GM23338 (cell line): ENCODE measurements around the gene CEACAM16. TPM values are rescaled to one million over a fixed set of nuclear protein-coding genes. Genes with fewer than 3 reads are reported as not detected.

Experiments
- ATAC-seq: fragments of 200-7000 bp; cut with Tn5 transposase; 3 replicates; pipeline ENCODE4 v1.9.1; 2020
- DNase-seq: peaks from one replicate; pipeline ENCODE4 v3.0.0-alpha.2; 2015; ENCODE audit warnings: low spot score
- H2AFZ ChIP-seq: fragments of 200-600 bp; sonication (generic); 2 replicates; pipeline ENCODE4 v1.8.0; 2016; ENCODE audit warnings: antibody characterized with exemption, mild to moderate bottlenecking, moderate library complexity
- H3F3A ChIP-seq: fragments of 200-600 bp; sonication (generic); replicated peaks from 2 replicates; pipeline ENCODE4 v1.8.0; 2017; ENCODE audit warnings: antibody characterized with exemption, mixed run types, low read depth
- H3K27ac ChIP-seq: fragments of 200-600 bp; sonication (generic); 2 replicates; pipeline ENCODE4 v1.6.1; 2016; ENCODE audit warnings: low read depth
- H3K27me3 ChIP-seq: fragments of 200-600 bp; sonication (generic); 2 replicates; pipeline ENCODE4 v1.8.0; 2016; ENCODE audit warnings: mild to moderate bottlenecking, mixed run types, moderate library complexity; ENCODE audit not compliant: insufficient read depth
- H3K36me3 ChIP-seq: fragments of 200-600 bp; sonication (generic); 2 replicates; pipeline ENCODE4 v1.8.0; 2016; ENCODE audit warnings: mild to moderate bottlenecking; ENCODE audit not compliant: insufficient read depth
- H3K4me1 ChIP-seq: fragments of 200-600 bp; sonication (generic); 2 replicates; pipeline ENCODE4 v1.8.0; 2016; ENCODE audit warnings: mild to moderate bottlenecking, moderate library complexity; ENCODE audit not compliant: insufficient read depth
- H3K4me2 ChIP-seq: fragments of 200-600 bp; sonication (generic); 2 replicates; pipeline ENCODE4 v1.7.1; 2017; ENCODE audit warnings: mixed run types
- H3K4me3 ChIP-seq: fragments of 200-600 bp; sonication (generic); 2 replicates; pipeline ENCODE4 v1.6.1; 2016; ENCODE audit warnings: mixed run types
- H3K79me2 ChIP-seq: fragments of 200-600 bp; sonication (generic); replicated peaks from 2 replicates; pipeline ENCODE4 v1.8.0; 2017; ENCODE audit warnings: mild to moderate bottlenecking; ENCODE audit not compliant: insufficient read depth
- H3K9me2 ChIP-seq: fragments of 200-600 bp; sonication (generic); 2 replicates; pipeline ENCODE4 v1.8.0; 2017; ENCODE audit not compliant: insufficient read depth
- H4K20me1 ChIP-seq: fragments of 200-600 bp; sonication (generic); replicated peaks from 2 replicates; pipeline ENCODE4 v1.8.0; 2017; ENCODE audit warnings: mild to moderate bottlenecking; ENCODE audit not compliant: insufficient read depth
- H3K27ac Mint-ChIP-seq: 2 replicates; pipeline ENCODE4 v1.8.0; 2020; ENCODE audit warnings: inconsistent platforms, mild to moderate bottlenecking, moderate library complexity, mixed read lengths
- H3K27me3 Mint-ChIP-seq: 3 replicates; pipeline ENCODE4 v1.8.0; 2022; ENCODE audit warnings: low read depth, mild to moderate bottlenecking, moderate library complexity, mixed read lengths, inconsistent platforms; ENCODE audit not compliant: insufficient read depth, poor library complexity
- H3K36me3 Mint-ChIP-seq: 3 replicates; pipeline ENCODE4 v1.8.0; 2021; ENCODE audit warnings: low read depth, mild to moderate bottlenecking, inconsistent platforms, moderate library complexity, mixed read lengths
- H3K4me1 Mint-ChIP-seq: 3 replicates; pipeline ENCODE4 v1.8.0; 2020; ENCODE audit warnings: mild to moderate bottlenecking, inconsistent platforms, mixed read lengths
- H3K4me3 Mint-ChIP-seq: 3 replicates; pipeline ENCODE4 v1.8.0; 2021; ENCODE audit warnings: moderate library complexity, mild to moderate bottlenecking, inconsistent platforms, mixed read lengths
- H3K9me3 Mint-ChIP-seq: 3 replicates; pipeline ENCODE4 v1.8.0; 2020; ENCODE audit warnings: moderate library complexity, mild to moderate bottlenecking, inconsistent platforms, mixed read lengths
- CREB1 ChIP-seq: fragments of 250-450 bp; sonication (Bioruptor Pico); IDR thresholded peaks from 2 replicates; pipeline ENCODE4 v1.5.0; 2020; ENCODE audit warnings: low read depth, mild to moderate bottlenecking, moderate library complexity
- EZH2 ChIP-seq: fragments of 200-600 bp; sonication (generic); IDR thresholded peaks from one replicate; pipeline ENCODE4 v1.8.0; 2017; ENCODE audit warnings: antibody characterized with exemption, mild to moderate bottlenecking, low read depth; ENCODE audit not compliant: unreplicated experiment
- JUNB ChIP-seq: IDR thresholded peaks from one replicate; pipeline ENCODE4 v1.6.1; 2016; ENCODE audit warnings: antibody characterized with exemption; ENCODE audit not compliant: unreplicated experiment
- ZNF114 ChIP-seq: fragments of 250-450 bp; sonication (Bioruptor Pico); IDR thresholded peaks from 2 replicates; pipeline ENCODE4 v1.5.0; 2020; ENCODE audit warnings: mild to moderate bottlenecking, moderate library complexity
- ZNF331 ChIP-seq: fragments of 250-450 bp; sonication (Bioruptor Pico); IDR thresholded peaks from 2 replicates; pipeline ENCODE4 v1.5.0; 2020; ENCODE audit warnings: low read depth, mild to moderate bottlenecking, moderate library complexity
- polyA plus RNA-seq: library from polyadenylated mRNA; unstranded; fragments of >200 nt; fragmentation: Nextera tagmentation; extraction: Ambion mirVana; gene quantifications from 2 replicates; pipeline ENCODE4 v1.2.1, GENCODE V29; 2016
- total RNA-seq: library from RNA; depleted of rRNA; stranded (reverse); fragments of >200 nt; shearing (Covaris generic); gene quantifications from 2 replicates; pipeline ENCODE4 v1.2.3, GENCODE V29; 2014

Gene CEACAM16
- total and polyA plus RNA-seq, 2 experiments from 2014 or later = not detected

DNA sequence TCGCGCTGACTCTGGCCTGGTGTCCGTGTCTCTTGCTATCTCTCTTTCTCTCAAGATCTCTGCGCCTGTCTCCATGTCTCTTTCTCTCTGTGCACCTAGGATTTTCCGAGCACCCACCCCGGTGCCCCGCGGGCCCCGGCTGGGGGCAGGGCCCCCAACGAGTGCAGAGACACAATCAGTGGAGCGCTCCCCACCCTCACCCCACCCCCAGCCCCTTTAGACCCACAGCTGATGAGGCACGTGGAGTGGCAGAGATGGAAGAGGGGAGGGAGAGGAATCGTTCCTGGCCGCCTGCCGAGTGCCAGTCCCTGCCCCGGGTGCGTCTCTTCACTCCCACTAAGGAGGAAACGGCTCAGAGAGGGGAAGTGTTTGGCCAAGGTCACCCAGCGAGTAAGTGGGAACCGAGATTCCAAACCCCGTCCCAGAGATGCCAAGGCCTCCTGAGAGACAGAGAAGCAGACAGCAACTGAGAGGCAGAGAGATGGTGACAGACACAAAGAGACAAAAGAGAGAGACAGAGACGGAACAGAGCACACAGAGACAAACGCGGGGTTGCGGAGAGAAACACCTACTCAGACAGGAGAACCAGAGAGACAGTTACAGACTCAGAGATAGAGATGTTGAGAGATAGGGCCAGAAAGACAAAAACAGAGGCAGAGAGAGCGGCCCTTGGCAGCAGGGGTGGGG, 48.9 kb downstream of the CEACAM16 start:
- peaks cover 58% of the 10 kb centered on the region for H3K27me3 Mint-ChIP-seq

DNA sequence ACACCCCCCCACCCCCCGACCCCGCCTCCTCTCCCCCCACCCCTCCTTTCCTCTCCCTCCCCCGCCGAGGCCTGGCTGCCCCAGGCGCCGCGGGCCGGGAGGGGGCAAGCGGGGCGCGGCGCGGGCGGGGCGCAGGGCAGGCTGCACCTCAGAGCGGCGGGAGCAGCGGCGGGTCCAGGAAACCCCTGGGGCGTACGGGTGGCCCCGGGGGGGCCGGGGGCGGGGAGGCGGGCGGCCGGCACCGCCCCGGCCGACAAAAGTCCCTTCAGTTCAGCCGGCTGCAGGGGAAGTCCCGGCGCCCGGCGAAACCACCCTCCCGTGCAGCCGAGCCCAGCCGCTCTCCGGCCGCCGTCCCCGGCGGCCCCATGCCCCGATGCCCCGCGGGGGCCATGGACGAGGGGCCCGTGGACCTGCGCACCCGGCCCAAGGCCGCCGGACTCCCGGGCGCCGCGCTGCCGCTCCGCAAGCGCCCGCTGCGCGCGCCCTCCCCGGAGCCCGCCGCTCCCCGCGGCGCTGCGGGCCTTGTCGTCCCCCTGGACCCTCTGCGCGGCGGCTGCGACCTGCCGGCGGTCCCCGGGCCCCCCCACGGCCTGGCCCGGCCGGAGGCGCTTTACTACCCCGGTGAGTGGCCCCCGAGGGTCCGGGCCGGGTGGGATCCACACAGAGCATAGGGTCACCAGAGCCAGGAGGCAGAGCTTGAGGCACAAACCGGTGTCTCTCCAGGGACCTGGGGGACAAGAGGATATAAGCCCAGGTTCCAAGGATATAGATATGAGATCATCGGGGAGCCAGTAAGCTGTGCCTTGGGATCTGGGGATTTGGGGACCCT, 49.7 kb downstream of the CEACAM16 start, which contains the start of gene BCL3:
TSS of gene BCL3 (plus strand) at position 283 of the 829 bp plus-strand sequence. CDS start at position 366, 83 bp downstream.
- Histone ChIP-seq H2AFZ (peak within 1 kb of the TSS; percentile 99), H3F3A (peaks cover 9% of the 10 kb centered on the region), H3K36me3 (no peaks in the 10 kb centered on the region), H3K4me1 (peaks cover 7% of the 10 kb centered on the region; the same call in 1 of the 2 replicates), H3K79me2 (no peaks in the 10 kb centered on the region), H3K9me2 (no peaks in the 10 kb centered on the region), H3K4me3 (peak within 1 kb of the TSS; percentile 86), H4K20me1 (no peaks in the 10 kb centered on the region), H3K27me3 (peaks cover 85% of the 10 kb centered on the region), H3K27ac (no peak within 1 kb of the TSS), H3K4me2 (peak within 1 kb of the TSS; percentile 94)
- Mint-ChIP-seq H3K9me3 (no peaks in the 10 kb centered on the region; the same call in 1 of the 3 replicates), H3K27ac (no peak within 1 kb of the TSS), H3K4me1 (peaks cover 9% of the 10 kb centered on the region; the same call in 2 of the 3 replicates), H3K27me3 (peaks cover 64% of the 10 kb centered on the region), H3K4me3 (peak within 1 kb of the TSS; percentile 82), H3K36me3 (peaks cover 4% of the 10 kb centered on the region; the same call in 1 of the 3 replicates)
- TF ChIP-seq JUNB (no peak), EZH2 (peak; percentile 66), ZNF331 (no peak), CREB1 (CRISPR knock-in tag) (no peak)
- ATAC-seq = peak; percentile 4; the same call in 2 of the 3 replicates
- peak; percentile 25 for DNase-seq

More for the DNA sequence above, 48.9 kb downstream of the CEACAM16 start:
- H2AFZ ChIP-seq = peak overlapping the region; percentile 99
- Mint-ChIP-seq H3K27ac (no peak overlapping the region), H3K9me3 (no peaks in the 10 kb centered on the region; the same call in 1 of the 3 replicates), H3K4me3 (peak overlapping the region; percentile 82), H3K4me1 (peaks cover 8% of the 10 kb centered on the region; the same call in 2 of the 3 replicates), H3K36me3 (peaks cover 4% of the 10 kb centered on the region; the same call in 1 of the 3 replicates)
- peak overlapping the region; percentile 94 for H3K4me2 ChIP-seq
- H3K27me3 ChIP-seq = peaks cover 78% of the 10 kb centered on the region
- no peaks in the 10 kb centered on the region for H4K20me1 ChIP-seq
- TF ChIP-seq EZH2 = peak; percentile 57
- TF ChIP-seq ZNF114 (CRISPR knock-in tag) = no peak
- ATAC-seq (peak; percentile 21), DNase-seq (peak; percentile 71)
- H3K27ac ChIP-seq = no peak overlapping the region
- no peaks in the 10 kb centered on the region for H3K79me2 ChIP-seq
- peaks cover 5% of the 10 kb centered on the region; the same call in 1 of the 2 replicates for H3K4me1 ChIP-seq
- no peaks in the 10 kb centered on the region for H3K36me3 ChIP-seq
- H3F3A ChIP-seq = peaks cover 7% of the 10 kb centered on the region
- no peaks in the 10 kb centered on the region for H3K9me2 ChIP-seq
- peak overlapping the region; percentile 86 for H3K4me3 ChIP-seq

GRCh38 chr19:44749292-44749691, 50.3 kb downstream of the CEACAM16 start:
- Histone ChIP-seq H3K4me2 (peak overlapping the region; percentile 94), H3K79me2 (no peaks in the 10 kb centered on the region), H2AFZ (no peak overlapping the region), H4K20me1 (no peaks in the 10 kb centered on the region), H3F3A (peaks cover 9% of the 10 kb centered on the region), H3K27ac (no peak overlapping the region), H3K4me3 (peak overlapping the region; percentile 86), H3K36me3 (no peaks in the 10 kb centered on the region), H3K4me1 (peaks cover 11% of the 10 kb centered on the region), H3K9me2 (no peaks in the 10 kb centered on the region), H3K27me3 (peaks cover 91% of the 10 kb centered on the region)
- Mint-ChIP-seq H3K4me3 (peak overlapping the region; percentile 65), H3K36me3 (peaks cover 4% of the 10 kb centered on the region; the same call in 1 of the 3 replicates), H3K27me3 (peaks cover 70% of the 10 kb centered on the region), H3K9me3 (no peaks in the 10 kb centered on the region; the same call in 1 of the 3 replicates), H3K4me1 (peaks cover 14% of the 10 kb centered on the region; the same call in 2 of the 3 replicates), H3K27ac (no peak overlapping the region)
- TF ChIP-seq EZH2 (peak; percentile 45), CREB1 (CRISPR knock-in tag) (no peak)
- no peak for ATAC-seq
- DNase-seq = no peak
